Hepatic stellate cell (primary cell): ENCODE measurements around the gene WDR19.

Experiments
- DNase-seq: peaks from one replicate; pipeline ENCODE4 v3.0.0; 2011; ENCODE audit warnings: low spot score

The WDR19 gene

DNA sequence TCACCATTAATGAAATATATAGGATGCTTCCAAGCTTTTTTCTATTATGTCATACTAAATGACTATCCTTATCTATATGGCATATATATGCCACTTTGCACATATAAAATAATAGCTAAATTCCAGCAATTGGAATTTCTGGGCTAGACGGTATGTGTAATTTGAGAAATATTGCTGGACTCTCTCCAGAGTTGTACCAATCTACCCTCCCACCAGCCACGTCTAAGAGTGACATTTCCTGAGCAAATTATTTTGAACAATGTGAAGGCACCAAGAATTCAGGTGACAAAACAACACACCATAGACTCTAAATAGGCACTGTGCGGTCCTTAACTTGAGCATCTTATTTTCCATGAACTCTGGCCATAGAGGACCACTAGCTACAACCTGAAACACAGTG is 121.5 kb downstream of the WDR19 start:
- no peak for DNase-seq

DNA sequence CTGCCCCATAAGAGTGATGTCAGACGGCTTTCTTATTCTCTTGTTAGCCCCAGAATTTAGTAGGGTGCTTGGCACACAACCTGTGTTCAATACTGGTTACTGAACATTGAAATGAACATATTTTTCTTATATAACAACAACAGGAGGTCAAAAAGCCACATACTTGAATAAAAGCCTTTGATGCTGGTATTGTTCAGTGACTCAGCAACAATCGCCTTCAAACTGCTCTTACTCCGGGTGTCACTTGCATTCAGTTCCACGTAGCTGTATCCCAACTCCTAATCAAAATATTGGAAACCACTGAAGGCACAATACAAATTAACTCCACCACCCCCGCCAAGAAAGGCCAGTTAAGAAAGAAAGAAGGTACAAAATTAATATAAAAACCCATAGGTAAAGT is 122.3 kb downstream of the WDR19 start:
- no peak for DNase-seq

DNA sequence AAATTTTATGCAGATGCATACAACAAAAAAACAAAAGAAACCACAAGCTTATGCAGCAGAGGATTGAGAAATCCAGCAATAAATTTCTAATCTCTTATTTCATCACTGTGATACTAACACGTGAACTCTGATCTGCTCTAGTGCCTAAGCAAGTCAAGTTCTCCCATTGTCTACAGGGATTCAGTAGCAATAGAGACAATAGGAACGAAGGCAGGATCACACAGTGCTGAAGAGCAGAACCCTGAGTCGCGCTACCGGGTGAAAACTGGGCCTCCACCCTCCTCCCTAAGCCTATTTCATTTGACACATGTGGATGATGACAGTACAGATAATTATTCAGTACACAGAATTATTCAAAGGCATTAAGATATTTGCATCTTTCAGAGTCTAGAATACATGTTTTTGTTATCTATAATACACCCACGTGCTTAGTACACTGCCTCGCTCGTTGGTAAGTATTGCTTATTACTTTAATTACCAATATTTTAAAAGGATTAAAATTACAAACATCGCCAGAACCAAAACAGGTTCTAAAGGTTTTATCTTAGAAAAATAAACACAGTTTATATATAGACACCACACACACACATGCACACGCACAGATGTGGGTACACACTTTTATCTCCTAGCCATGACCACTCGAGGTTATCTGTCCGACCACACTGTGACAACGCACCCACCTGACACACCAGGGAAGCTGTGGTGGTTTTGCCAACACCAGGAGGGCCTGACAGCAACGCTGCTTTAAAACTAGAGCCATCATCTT is 123.8 kb downstream of the WDR19 start:
- no peak for DNase-seq

DNA sequence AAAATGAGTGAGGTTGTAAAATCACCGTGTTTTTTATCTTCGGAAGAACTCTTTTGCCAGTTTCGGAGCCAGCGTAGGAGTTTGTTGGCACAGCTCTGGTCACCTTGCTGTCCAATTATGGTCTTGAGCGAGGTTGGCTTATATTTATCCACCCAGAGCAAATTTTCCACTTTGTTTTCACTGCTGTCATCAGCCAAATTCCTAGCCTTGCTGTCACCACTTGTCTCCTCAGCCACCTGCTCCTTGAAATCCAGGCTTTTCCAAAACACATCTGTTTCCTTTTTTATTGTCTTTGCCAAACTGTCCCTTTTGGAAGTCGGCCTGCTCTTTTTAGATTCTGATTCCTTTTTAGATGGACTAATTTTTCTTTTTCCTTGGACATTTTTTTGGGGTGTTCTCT is 126.3 kb downstream of the WDR19 start:
- no peak for DNase-seq

DNA sequence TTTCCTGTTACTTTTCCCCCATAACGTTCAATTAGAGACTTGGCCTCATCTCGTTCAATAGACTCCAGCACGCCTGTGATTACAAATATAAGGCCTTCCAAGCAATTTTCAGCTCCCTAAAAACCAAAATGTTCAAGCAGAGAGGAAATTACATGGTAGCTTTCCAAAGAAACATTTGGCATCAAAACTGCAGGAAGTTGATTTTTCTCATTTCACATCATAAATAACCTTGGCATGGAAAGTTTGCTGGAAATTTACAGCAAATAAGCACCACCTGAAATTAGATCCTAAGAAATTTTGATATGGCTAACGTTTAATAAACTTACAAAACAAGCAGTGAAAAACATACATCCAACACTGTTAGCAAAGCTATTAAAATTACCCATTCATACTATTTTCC is 130.5 kb downstream of the WDR19 start:
- no peak for DNase-seq

DNA sequence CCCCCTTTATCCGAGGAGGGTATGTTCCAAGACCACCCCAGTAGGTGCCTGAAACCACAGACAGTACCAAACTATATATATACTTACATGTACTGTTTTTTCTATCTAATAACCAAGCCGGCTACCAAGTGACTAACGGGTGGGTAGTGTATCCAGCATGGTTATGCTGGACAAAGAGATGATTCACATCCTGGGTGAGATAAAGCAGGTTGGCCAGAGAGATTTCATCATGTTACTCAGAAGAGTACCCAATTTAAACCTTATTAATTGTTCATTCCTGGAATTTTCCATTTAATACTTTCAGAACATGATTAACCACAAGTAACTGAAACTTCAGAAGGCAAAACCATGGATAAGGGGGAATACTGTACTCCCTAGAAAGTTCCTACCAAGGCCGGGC is 137.3 kb downstream of the WDR19 start:
- DNase-seq: peak; percentile 67

DNA sequence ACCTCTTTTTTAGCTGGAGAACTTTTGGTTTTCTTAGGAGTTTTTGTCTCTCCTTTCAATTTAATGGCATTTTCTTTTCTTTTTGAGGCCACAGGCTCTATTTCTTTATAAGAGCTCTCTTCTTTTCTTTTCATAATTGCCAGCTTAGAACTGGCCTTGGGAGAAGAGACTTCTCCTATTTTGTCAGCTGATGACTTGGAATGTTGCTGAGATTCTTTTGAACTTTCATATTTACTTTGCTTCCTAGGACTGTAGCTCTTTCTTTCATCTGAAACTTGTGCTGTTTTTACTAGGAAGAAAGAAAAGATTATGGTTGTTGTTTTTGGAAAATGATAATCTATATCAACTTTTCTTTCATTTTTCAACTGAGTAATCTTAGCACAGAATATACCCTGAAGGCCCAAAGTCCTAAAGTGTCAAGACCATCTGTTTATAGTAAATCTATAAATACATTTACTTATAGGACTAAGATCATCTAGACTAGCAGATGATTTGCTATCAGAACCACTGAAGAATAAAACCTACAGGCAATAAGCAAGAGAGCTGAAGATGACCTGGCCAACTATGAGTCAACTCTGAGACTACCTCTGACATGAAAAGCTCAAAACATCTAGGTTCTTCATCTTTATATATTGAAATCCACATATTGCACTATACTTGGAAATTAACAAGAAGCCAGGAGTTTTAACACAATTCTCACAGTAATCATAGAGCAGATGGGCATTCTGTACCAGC is 138.2 kb downstream of the WDR19 start:
- DNase-seq: peak; percentile 6

DNA sequence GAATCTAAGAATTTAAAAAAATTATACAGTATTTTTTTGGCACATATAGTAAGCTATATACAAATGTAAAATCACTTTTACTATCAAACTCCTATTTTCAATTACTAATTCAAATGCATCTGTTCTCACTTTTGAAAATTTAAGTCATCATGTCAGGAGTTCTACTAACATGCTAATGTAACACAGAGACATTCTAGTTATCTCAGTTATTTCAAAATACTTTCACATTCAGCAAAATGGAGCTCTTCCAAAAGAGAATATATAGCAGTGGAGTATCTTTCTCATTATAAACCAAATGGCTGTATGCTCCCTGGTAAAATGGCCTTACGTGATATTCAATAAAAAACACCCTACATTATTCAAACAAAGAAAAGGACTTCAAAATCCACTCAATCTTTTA is 141.5 kb downstream of the WDR19 start:
- no peak for DNase-seq

DNA sequence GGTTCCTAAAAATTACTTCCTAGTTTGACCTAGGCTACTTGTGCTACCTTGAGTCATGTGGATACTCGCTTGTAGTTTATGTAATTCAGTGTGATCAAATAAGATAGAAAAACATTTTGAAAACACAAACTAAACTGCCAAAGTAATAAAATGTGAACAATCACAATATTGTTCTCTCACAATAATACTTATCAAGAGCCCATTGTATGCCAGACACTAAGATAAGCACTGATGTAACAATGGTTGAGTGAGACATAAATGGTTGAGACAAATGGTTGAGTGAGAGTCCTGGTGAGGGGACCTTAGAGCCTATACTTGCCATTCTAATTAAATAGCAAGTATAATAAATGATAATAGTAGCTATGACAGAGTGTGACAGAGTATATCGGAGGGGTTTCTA is 142.1 kb downstream of the WDR19 start:
- no peak for DNase-seq

DNA sequence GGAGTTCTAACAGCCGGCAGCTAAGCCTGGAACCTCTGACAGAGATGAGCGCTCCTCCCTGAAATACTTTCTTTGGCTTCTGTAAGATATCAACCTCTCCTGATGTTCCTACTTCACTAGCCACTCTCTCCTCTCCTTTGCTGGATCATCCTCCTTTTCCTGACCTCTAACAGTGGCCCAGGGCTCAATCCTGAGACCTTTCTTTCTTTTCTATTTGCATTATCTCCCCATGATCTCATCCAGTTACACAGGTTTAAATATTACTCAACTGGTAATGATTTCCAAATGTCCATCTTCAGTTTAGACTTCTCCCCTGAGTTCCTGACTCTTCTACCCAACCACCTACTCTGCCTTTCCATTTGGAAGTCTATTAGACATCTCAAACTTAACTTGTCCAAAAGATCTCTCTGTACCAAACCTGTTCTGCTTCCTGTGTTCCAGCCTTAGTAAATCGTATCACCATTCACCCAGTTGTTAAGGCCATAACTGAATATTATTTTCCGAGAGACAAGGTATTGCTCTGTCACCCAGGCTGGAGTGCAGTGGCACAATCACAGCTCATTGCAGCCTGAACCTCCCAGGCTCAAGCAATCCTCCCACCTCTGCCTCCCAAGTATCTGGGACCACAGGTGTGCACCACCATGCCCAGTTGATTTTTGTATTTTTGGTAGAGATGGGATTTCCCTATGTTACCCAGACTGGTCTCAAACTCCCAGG is 142.7 kb downstream of the WDR19 start:
- no peak for DNase-seq

DNA sequence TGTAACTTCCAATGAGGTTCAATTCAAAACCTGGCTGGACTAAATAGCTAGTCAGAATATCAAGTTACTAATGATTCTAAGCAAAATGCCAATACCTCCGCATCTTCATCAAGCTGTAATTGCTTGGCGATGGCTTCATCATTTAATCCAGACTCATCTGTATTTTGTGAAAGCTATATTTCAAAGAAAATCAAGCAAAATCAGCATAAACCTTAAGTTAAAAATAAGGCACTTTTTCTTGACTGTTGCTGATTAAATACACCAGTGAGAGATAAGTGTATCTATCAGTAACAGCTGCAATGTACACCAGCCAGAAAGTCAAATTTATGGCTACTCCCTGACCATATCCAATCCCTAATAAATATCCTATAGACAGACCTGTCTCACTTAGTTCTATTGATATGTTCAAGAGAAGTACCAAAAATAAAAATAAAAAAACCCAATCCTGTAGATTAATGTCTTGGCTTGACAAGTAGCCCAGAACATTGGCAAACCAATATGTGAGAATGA is 144.2 kb downstream of the WDR19 start:
- no peak for DNase-seq

DNA sequence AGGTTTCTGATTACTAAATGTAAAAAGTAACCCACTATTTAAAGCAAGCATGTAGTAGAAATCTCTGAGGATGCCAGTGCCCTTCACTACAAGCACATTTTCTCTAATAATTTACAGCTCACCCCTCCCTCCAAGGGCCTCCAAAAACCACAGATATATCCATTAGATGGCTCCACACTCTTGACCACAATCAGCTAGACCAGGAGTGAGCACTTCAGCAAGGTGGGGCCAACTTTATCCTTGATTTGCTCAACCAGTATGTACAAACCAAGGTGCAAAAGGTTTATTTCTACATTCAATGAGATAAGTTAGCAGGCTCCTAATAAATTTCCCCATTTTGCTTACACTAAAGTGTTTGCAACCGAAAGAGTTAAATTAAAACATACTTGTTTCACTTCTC is 148.0 kb downstream of the WDR19 start:
- no peak for DNase-seq

DNA sequence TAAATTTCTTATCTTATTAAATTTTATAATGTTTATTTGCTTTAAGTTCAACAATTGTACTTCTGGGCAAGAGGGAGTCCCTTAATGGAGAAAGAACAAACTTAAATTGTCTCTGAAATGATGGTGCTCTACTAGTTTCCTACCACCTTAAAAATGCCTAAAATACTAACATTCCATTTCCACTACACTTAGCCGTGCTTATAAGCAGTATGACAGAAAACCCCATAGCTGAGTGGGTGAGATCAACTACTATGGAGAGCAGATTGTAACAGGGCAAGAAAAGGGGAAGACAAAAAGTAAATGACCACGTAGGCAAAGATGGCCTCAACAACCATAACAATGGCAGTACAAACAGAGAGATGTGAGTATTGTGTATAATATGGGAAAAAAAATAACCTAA is 148.9 kb downstream of the WDR19 start:
- DNase-seq: no peak
